T-helper 1 cell (primary cell): ENCODE results near the gene SHKBP1.
"Not testable (repeated sequence)": the region's sequence is repeated elsewhere in the genome, so short reads cannot be mapped to it uniquely, and the experiment has no call there.

Experiments
- DNase-seq, 5 donors: peaks; one replicate each; pipeline ENCODE4 v3.0.0-alpha.2; 2012 to 2020

Gene SHKBP1

GRCh38 chr19:40619333-40620160 is 42.9 kb downstream of the SHKBP1 start:
- no peak for DNase-seq

- DNase-seq: no peak
These were observed 43.5 kb downstream of the SHKBP1 start for GRCh38 chr19:40620161-40620485.

GRCh38 chr19:40621283-40621682 is 44.6 kb downstream of the SHKBP1 start:
- no peak for DNase-seq

- DNase-seq: no peak
These were observed 45.5 kb downstream of the SHKBP1 start for GRCh38 chr19:40621966-40622772.

- no peak for DNase-seq
These were observed 46.1 kb downstream of the SHKBP1 start for GRCh38 chr19:40622773-40623075.

- no peak for DNase-seq
These were observed 47.0 kb downstream of the SHKBP1 start for GRCh38 chr19:40623403-40624251.

DNA sequence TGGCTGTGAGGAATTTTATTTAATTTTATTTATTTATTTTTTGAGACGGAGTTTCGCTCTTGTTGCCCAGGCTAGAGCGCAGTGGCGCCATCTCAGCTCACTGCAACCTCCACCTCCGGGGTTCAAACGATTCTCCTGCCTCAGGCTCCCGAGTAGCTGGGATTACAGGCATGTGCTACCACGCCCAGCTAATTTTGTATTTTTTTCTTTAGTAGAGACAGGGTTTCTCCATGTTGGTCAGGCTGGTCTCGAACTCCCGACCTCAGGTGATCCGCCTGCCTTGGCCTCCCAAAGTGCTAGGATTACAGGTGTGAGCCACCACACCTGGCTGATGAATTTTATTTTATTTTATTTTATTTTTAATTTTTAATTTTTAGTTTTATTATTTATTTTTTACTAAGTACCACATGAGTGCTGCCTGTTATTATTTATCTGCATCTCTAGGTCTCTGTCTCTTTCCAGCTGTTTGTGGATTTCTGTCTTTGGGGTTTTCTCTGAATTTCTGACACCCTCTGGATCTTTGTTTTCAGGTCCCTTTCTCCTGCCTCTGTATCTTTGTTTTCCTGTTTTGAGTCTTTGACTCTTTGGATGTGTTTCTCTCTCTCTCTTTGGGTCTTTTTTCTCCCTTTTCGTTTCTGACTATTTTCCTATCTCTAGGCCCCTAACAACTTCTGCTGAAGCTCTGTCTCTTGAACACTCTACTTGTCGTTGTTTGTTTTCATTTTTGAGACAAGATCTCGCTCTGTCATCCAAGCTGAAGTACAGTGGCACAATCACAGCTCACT is 47.9 kb downstream of the SHKBP1 start:
- not testable (repeated sequence) for DNase-seq

GRCh38 chr19:40625406-40626120 is 48.9 kb downstream of the SHKBP1 start:
- DNase-seq: no peak

DNA sequence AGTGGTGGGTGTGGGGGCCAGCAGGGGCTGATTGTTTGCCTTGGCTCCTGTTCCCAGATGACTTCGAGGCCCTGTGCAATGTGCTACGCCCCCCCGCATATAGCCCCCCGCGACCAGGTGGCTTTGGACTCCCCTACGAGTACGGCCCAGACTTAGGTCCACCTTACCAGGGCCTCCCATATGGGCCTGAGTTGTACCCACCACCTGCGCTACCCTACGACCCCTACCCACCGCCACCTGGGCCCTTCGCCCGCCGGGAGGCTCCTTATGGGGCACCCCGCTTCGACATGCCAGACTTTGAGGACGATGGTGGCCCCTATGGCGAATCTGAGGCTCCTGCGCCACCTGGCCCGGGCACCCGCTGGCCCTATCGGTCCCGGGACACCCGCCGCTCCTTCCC is 50.2 kb downstream of the SHKBP1 start:
- DNase-seq: no peak

DNA sequence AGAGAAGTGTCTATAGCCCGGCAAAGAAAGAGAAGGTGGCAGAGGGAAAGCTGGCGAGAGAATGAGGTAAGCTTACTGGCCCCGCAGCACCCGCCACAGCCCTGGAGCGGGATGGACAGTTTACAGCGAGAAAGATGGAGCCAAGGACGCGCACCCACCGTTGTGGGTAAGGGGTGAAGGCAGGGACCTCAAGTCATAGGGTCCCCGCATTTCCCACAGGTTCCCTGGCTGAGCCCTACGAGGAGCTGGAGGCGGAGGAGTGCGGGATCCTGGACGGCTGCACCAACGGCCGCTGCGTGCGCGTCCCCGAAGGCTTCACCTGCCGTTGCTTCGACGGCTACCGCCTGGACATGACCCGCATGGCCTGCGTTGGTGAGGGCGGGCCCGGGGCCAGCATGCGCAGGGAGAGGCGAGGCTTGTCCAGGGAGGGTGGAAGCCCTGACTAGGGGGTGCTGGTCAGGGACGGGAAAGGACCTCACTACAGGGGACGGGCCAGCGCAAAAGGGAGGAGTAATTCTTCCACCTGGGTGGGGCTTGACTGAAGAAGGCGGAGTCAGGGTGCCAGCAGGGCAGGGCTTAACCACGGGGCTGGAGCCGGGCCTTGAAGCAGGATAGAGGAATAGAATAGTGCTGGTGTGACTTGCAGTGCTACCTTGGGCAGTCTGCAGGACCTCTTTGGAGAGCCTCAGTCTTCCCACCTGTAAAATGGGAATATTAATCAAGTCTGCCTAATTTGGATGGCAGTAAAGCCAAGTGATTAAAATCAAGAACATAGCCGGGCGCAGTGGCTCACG is 51.0 kb downstream of the SHKBP1 start:
- DNase-seq: no peak

DNA sequence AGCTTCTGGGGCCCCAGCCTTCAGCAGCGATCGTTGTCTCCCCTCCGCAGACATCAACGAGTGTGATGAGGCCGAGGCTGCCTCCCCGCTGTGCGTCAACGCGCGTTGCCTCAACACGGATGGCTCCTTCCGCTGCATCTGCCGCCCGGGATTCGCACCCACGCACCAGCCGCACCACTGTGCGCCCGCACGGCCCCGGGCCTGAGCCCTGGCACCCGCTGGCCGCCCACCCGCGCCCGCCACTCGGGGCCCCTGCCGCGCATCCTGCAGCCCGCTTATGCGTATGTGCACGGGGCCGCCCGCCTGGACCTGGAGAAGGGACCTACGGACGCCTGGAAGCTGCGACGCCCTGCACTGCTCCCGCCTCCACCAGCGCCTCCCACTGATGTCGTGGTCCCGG is 52.7 kb downstream of the SHKBP1 start:
- DNase-seq: no peak

- no peak for DNase-seq
These were observed 54.0 kb downstream of the SHKBP1 start for GRCh38 chr19:40630571-40631160.

DNA sequence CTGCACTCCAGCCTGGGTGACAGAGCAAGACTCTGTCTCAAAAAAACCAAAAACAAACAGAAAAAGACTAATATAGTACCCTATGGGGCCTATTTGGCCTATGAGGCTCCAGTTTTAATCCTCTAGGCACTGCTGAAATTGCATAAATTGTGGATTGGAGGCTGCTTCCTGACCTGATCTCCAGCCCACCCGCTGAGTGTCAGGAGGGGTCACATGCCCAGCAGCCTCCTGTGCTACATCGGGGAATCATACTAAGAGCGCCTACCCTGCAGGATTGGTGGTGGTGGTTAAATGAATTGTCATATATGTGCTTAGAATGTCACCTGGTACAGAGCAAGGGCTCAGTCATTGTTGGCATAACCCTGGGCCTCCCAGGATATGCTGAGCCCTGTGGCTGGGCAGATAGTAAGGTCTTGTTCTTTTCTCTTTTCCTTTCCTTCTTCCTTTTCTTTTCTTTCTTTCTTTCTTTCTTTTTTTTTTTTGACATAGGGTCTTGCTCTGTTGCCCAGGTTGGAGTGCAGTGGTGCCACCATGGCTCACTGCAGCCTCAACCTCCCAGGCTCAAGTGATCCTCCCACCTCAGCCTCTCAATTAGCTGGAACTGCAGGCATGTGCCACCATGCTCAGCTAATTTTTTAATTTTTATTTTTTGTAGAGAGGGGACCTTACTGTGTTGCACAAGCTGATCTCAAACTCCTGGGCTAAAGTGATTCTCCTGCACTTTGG is 55.8 kb downstream of the SHKBP1 start:
- DNase-seq: no peak

DNA sequence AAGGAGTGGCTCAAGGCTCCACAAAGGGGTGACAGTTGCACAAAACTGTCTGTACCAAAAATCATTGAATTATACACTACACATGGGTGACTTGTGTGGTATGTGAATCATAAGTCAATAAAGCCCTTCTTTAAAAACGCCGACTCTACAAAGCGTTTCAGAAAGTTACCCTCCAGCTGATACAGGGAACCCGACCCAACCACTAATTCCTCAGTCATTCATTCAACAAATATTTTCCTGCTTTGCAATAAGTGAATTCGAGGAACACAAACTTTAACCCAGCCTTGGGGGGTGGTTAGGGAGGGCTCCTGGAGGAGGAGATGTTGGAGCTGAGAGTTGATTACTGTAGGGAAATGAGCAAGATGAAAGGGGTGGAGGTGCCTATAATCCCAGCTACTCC is 56.5 kb downstream of the SHKBP1 start:
- DNase-seq: no peak

DNA sequence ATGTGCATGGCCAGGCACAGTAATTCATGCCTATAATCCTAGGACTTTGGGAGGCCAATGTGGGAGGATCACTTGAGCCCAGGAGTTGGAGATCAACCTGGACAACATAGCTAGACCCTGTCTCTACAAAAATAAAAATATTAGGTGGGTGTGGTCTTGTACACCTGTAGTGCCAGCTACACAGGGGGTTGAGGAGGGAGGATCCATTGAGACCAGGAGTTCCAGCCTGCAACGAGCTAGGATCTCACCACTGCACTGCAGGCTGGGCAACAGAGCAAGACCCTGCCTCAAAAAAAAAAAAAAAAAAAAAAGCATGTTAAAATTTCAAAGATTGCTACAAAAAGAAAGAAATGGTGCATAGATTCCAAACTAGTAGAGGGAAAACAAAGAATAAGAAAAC is 61.7 kb downstream of the SHKBP1 start:
- no peak for DNase-seq

DNA sequence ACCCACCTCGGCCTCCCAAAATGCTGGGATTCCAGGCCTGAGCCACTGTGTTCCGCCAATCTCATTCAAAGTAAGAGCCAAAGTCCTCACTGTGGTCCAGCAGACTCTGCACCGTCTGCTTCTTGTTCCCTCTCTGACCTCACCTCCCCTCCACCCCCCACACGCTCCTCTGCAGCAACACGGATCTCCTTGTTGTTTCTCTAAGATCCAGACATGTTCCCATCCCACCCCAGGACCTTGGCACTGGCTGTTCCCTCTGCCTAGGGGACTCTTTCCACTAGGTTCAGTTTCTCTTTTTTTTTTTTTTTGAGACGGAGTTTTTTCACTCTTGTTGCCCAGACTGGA is 62.9 kb downstream of the SHKBP1 start:
- no peak for DNase-seq

GRCh38 chr19:40640744-40641143 is 64.1 kb downstream of the SHKBP1 start:
- no peak for DNase-seq
